AG04450 (cell line): ENCODE data around the gene ZBTB5. TPM values are rescaled to one million over a fixed set of nuclear protein-coding genes. Genes with fewer than 3 reads are reported as not detected.

Experiments
- CTCF ChIA-PET: fragments of 300-600, 350-600 bp; formaldehyde crosslinking; extraction: SDS; loops from one replicate; lab custom pipeline; 2022; ENCODE audit warnings: antibody characterized with exemption, inconsistent platforms; lab: Charles Lee
- POLR2A ChIA-PET: fragments of 350-600 bp; formaldehyde crosslinking; extraction: SDS; loops from one replicate; lab custom pipeline; 2021; ENCODE audit warnings: antibody characterized with exemption, inconsistent platforms; lab: Yijun Ruan, JAX
- DNase-seq: peaks from one replicate; pipeline ENCODE4 v3.0.0-alpha.2; 2011; ENCODE audit warnings: low read depth, low spot score
- H3K27ac ChIP-seq: one replicate; pipeline ENCODE4 v1.5.1; 2012; ENCODE audit warnings: low read depth, low read length, control low read depth
- H3K27me3 ChIP-seq: one replicate; pipeline ENCODE4 v1.6.0; 2012; ENCODE audit warnings: low read length; ENCODE audit not compliant: control insufficient read depth, insufficient read depth
- H3K4me3 ChIP-seq: 2 replicates; pipeline ENCODE4 v1.5.1; 2011; ENCODE audit warnings: mild to moderate bottlenecking, low read depth, low read length, control low read depth
- H3K9me3 ChIP-seq: 2 replicates; pipeline ENCODE4 v1.5.1; 2012; ENCODE audit warnings: low read length; ENCODE audit not compliant: control insufficient read depth, insufficient read depth
- CTCF ChIP-seq: IDR thresholded peaks from 2 replicates; pipeline ENCODE4 v1.5.1; 2011; ENCODE audit warnings: low read depth, low read length, control low read depth, inconsistent platforms
- polyA plus RNA-seq: library from polyadenylated mRNA; depleted of rRNA; stranded (reverse); fragments of >200 nt; gene quantifications from 2 replicates; pipeline ENCODE4 v1.2.3, GENCODE V29; 2011

ZBTB5 gene
- polyA plus RNA-seq, 1 experiment, result 10.9 TPM

GRCh38 chr9:37455884-37456647 is 9.2 kb downstream of the ZBTB5 start:
- CTCF ChIA-PET, result interaction anchor here (0.5 kb wide), 1 partner anchor 9 kb away, joined by 5 read pairs; the partner anchor contains the start of gene ZBTB5
- H3K9me3 ChIP-seq, result peaks cover 3% of the 10 kb centered on the region; the same call in 1 of the 2 replicates
- no peak overlapping the region for H3K27ac ChIP-seq
- H3K4me3 ChIP-seq, result no peak overlapping the region
- POLR2A ChIA-PET, result no interaction called here
- no peaks in the 10 kb centered on the region for H3K27me3 ChIP-seq
- TF ChIP-seq CTCF, result no peak
- no peak for DNase-seq

GRCh38 chr9:37454238-37454637 is 11.0 kb downstream of the ZBTB5 start:
- CTCF ChIA-PET, result no interaction called here
- TF ChIP-seq CTCF, result no peak
- H3K9me3 ChIP-seq, result peaks cover 3% of the 10 kb centered on the region; the same call in 1 of the 2 replicates
- H3K27me3 ChIP-seq, result no peaks in the 10 kb centered on the region
- no peak for DNase-seq
- H3K27ac ChIP-seq, result no peak overlapping the region
- H3K4me3 ChIP-seq, result no peak overlapping the region
- POLR2A ChIA-PET, result no interaction called here

- ChIA-PET CTCF (no interaction called here), POLR2A (no interaction called here)
- DNase-seq, result no peak
Observed at GRCh38 chr9:37453827-37454226, 11.4 kb downstream of the ZBTB5 start.

GRCh38 chr9:37452611-37453010 is 12.6 kb downstream of the ZBTB5 start:
- H3K27ac ChIP-seq, result no peak overlapping the region

More at GRCh38 chr9:37453827-37454226, 11.4 kb downstream of the ZBTB5 start:
- Histone ChIP-seq H3K4me3 (no peak overlapping the region), H3K27ac (no peak overlapping the region), H3K9me3 (peaks cover 3% of the 10 kb centered on the region; the same call in 1 of the 2 replicates), H3K27me3 (no peaks in the 10 kb centered on the region)
- no peak for TF ChIP-seq CTCF

More at GRCh38 chr9:37452611-37453010, 12.6 kb downstream of the ZBTB5 start:
- Histone ChIP-seq H3K27me3 (no peaks in the 10 kb centered on the region), H3K4me3 (no peak overlapping the region), H3K9me3 (peaks cover 3% of the 10 kb centered on the region; the same call in 1 of the 2 replicates)
- TF ChIP-seq CTCF, result no peak
- ChIA-PET CTCF (no interaction called here), POLR2A (no interaction called here)
- no peak for DNase-seq
